Mesenchymal stem cell (in vitro differentiated cells and primary cell): ENCODE measurements around the gene HMX3.

Experiments
- DNase-seq: peaks from one replicate; pipeline ENCODE4 v3.0.0-alpha.2; 2013
- H2AFZ ChIP-seq: one replicate; pipeline ENCODE4 v1.6.1; 2013; ENCODE audit warnings: low read depth, mild to moderate bottlenecking, control low read depth, inconsistent platforms, low read length, moderate library complexity
- H2AK5ac ChIP-seq: 2 replicates; pipeline ENCODE4 v1.6.1; 2013; ENCODE audit warnings: low read length, moderate library complexity, mild to moderate bottlenecking, inconsistent platforms; ENCODE audit not compliant: severe bottlenecking
- H2BK120ac ChIP-seq: one replicate; pipeline ENCODE4 v1.6.1; 2013; ENCODE audit warnings: low read depth, mild to moderate bottlenecking, inconsistent platforms, low read length, moderate library complexity
- H2BK12ac ChIP-seq, 2 experiments: one replicate each; pipeline ENCODE4 v1.6.1; 2013; ENCODE audit warnings: inconsistent platforms in 2 of 2, low read length in 2 of 2, mild to moderate bottlenecking in 2 of 2, moderate library complexity in 2 of 2, control low read depth in 1 of 2
- H2BK15ac ChIP-seq: one replicate; pipeline ENCODE4 v1.6.1; 2013; ENCODE audit warnings: mild to moderate bottlenecking, low read depth, inconsistent platforms; ENCODE audit not compliant: poor library complexity, severe bottlenecking
- H2BK5ac ChIP-seq: 2 replicates; pipeline ENCODE4 v1.6.1; 2013; ENCODE audit warnings: low read depth, mild to moderate bottlenecking, low read length, control low read depth, inconsistent platforms; ENCODE audit not compliant: poor library complexity, severe bottlenecking
- H3K14ac ChIP-seq, 2 experiments: one replicate each; pipeline ENCODE4 v1.6.1; 2013; ENCODE audit warnings: inconsistent platforms in 2 of 2, low read length in 2 of 2, control low read depth in 1 of 2, mild to moderate bottlenecking in 1 of 2, moderate library complexity in 1 of 2
- H3K18ac ChIP-seq, 2 experiments: one replicate each; pipeline ENCODE4 v1.6.1; 2013; ENCODE audit warnings: inconsistent platforms in 2 of 2, low read length in 2 of 2, control low read depth in 1 of 2, low read depth in 1 of 2, mild to moderate bottlenecking in 1 of 2
- H3K23ac ChIP-seq, 2 experiments: one replicate each; pipeline ENCODE4 v1.6.1; 2013; ENCODE audit warnings: inconsistent platforms in 2 of 2, low read length in 2 of 2, mild to moderate bottlenecking in 2 of 2, moderate library complexity in 2 of 2, control low read depth in 1 of 2
- H3K27ac ChIP-seq: 2 replicates; pipeline ENCODE4 v1.5.1; 2013; ENCODE audit warnings: mild to moderate bottlenecking, moderate library complexity, low read length, control low read depth, inconsistent platforms; ENCODE audit not compliant: poor library complexity, severe bottlenecking
- H3K27me3 ChIP-seq, 2 experiments: 2 replicates each; pipeline versions ENCODE4 v1.6.1 to v1.7.0; 2013; ENCODE audit warnings: low read length in 2 of 2, mild to moderate bottlenecking in 2 of 2, moderate library complexity in 2 of 2, control low read depth in 1 of 2, inconsistent platforms in 1 of 2; ENCODE audit not compliant: control insufficient read depth in 1 of 2, insufficient read depth in 1 of 2
- H3K36me3 ChIP-seq, 2 experiments: 2 replicates each; pipeline versions ENCODE4 v1.6.1 to v1.7.0; 2013; ENCODE audit warnings: low read length in 2 of 2, control low read depth in 1 of 2, inconsistent platforms in 1 of 2, low read depth in 1 of 2, mild to moderate bottlenecking in 1 of 2; ENCODE audit not compliant: insufficient read depth in 2 of 2, control insufficient read depth in 1 of 2
- H3K4ac ChIP-seq, 2 experiments: one replicate each; pipeline ENCODE4 v1.6.1; 2013; ENCODE audit warnings: inconsistent platforms in 2 of 2, low read length in 2 of 2, mild to moderate bottlenecking in 2 of 2, moderate library complexity in 2 of 2, control low read depth in 1 of 2, low read depth in 1 of 2
- H3K4me1 ChIP-seq: 2 replicates; pipeline ENCODE4 v1.6.1; 2013; ENCODE audit warnings: low read depth, low read length, control low read depth; ENCODE audit not compliant: control insufficient read depth, insufficient read depth
- H3K4me2 ChIP-seq: 2 replicates; pipeline ENCODE4 v1.6.1; 2013; ENCODE audit warnings: low read length, mild to moderate bottlenecking, inconsistent platforms; ENCODE audit not compliant: poor library complexity, severe bottlenecking
- H3K4me3 ChIP-seq, 2 experiments: 2 replicates each; pipeline versions ENCODE4 v1.5.1 to v1.7.0; 2013; ENCODE audit warnings: low read length in 2 of 2, mild to moderate bottlenecking in 2 of 2, control low read depth in 1 of 2, low read depth in 1 of 2; ENCODE audit not compliant: insufficient read depth in 1 of 2
- H3K79me1 ChIP-seq: replicated peaks from 2 replicates; pipeline ENCODE4 v1.6.1; 2013; ENCODE audit warnings: mild to moderate bottlenecking, control low read depth, low read length, inconsistent platforms; ENCODE audit not compliant: poor library complexity, severe bottlenecking
- H3K9ac ChIP-seq: 2 replicates; pipeline ENCODE4 v1.7.0; 2013; ENCODE audit warnings: mild to moderate bottlenecking, low read length, moderate library complexity
- H3K9me3 ChIP-seq: 2 replicates; pipeline ENCODE4 v1.7.0; 2013; ENCODE audit warnings: mild to moderate bottlenecking, low read length; ENCODE audit not compliant: control insufficient read depth
- H4K8ac ChIP-seq: one replicate; pipeline ENCODE4 v1.6.1; 2013; ENCODE audit warnings: inconsistent platforms, mild to moderate bottlenecking, low read length, moderate library complexity
- H4K91ac ChIP-seq: one replicate; pipeline ENCODE4 v1.6.1; 2013; ENCODE audit warnings: mild to moderate bottlenecking, low read length, inconsistent platforms
- WGBS: methylation state at CpG from one replicate; pipeline ENCODE4 v1.1.7; 2013; ENCODE audit warnings: mixed read lengths; 5-methylcytosine and 5-hydroxymethylcytosine counted together

The HMX3 gene

DNA sequence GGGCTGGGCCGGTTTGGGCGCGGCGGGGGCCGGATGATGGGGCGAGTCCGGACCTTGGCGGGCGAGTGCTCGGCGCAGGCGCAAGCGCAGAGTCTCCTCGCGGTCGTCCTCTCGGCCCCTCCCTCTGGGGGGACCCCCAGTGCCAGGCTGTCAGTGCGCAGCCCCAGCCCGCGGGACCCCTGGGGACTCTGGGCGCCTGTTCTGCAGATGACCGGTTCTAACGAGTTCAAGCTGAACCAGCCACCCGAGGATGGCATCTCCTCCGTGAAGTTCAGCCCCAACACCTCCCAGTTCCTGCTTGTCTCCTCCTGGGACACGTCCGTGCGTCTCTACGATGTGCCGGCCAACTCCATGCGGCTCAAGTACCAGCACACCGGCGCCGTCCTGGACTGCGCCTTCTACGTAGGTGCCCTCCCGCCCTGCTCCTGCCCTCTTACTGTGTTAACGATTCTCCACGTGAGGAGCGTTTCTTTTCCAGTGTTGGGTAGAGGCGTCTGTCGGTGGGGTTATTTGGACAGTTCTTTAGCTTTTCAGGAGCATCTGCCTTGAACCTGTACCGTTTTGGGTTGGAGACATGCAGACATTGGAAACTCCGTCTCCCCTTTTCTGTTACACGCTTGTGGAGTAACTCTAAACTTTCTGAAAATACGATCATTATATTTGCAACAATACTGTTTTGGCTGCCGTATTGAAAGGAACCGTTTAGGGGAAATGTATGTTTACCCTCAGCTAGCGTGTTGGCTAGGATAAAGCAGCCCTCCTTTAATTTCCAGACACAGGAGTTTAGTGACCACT lies 19.1 kb downstream of the HMX3 start:
- DNase-seq, result peak; percentile 65
- Histone ChIP-seq H3K4me1 (peaks cover 15% of the 10 kb centered on the region), H3K23ac (no peak overlapping the region), H3K27me3 (peaks cover 31% of the 10 kb centered on the region in 2 experiments), H3K18ac (peak overlapping the region; percentile 89 to 94), H3K9ac (peak overlapping the region; percentile 97), H3K4me3 (peak overlapping the region; percentile 82 to 84), H2BK12ac (no peak overlapping the region), H3K9me3 (no peaks in the 10 kb centered on the region), H2AK5ac (no peak overlapping the region), H3K14ac (no peak overlapping the region), H2BK15ac (no peak overlapping the region), H4K8ac (peak overlapping the region; percentile 94), H3K27ac (no peak overlapping the region), H3K36me3 (peaks cover 3 to 41% of the 10 kb centered on the region in 2 experiments), H3K4me2 (peak overlapping the region; percentile 51), H2AFZ (peak overlapping the region; percentile 73), H4K91ac (peak overlapping the region; percentile 89), H3K4ac (peak overlapping the region; percentile 42 to 51), H2BK5ac (no peak overlapping the region), H2BK120ac (peak overlapping the region; percentile 90), H3K79me1 (no peaks in the 10 kb centered on the region)
- WGBS, result 7% methylated on average over 41 of the region's 49 CpGs

DNA sequence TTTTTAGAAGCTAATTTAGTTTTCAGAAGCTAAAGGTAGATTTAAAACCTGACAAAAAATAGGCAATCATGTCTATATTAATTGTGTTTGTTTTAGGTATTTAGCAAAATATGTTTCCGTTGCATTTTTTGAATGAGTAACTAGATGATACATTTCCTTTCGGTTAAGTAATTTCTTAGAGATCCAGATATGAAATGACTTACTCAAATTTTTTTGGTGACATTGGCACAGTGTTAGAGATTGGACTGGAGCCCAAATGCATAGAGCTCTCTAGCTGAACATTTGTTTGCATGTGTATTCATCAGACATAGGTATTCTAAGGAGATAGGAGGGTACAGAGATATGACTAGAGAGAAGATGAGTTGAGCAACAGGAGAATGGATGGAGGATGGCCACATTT lies 20.3 kb downstream of the HMX3 start:
- Histone ChIP-seq H2BK15ac (no peak overlapping the region), H3K4me1 (peaks cover 8% of the 10 kb centered on the region), H3K79me1 (peaks cover 2% of the 10 kb centered on the region), H4K91ac (no peak overlapping the region), H3K4ac (no peak overlapping the region), H2AFZ (no peak overlapping the region), H2AK5ac (no peak overlapping the region), H2BK5ac (no peak overlapping the region), H3K9me3 (no peaks in the 10 kb centered on the region), H3K27ac (no peak overlapping the region), H3K14ac (no peak overlapping the region), H2BK120ac (no peak overlapping the region), H3K4me3 (peak overlapping the region in 1 of 2 experiments; percentile 84), H4K8ac (no peak overlapping the region), H3K36me3 (peaks cover 3 to 51% of the 10 kb centered on the region in 2 experiments), H3K18ac (no peak overlapping the region), H2BK12ac (no peak overlapping the region), H3K23ac (no peak overlapping the region), H3K9ac (peak overlapping the region; percentile 97), H3K4me2 (no peak overlapping the region), H3K27me3 (peaks cover 19 to 20% of the 10 kb centered on the region in 2 experiments)
- WGBS, result 87% methylated on average over 2 of the region's 2 CpGs
- DNase-seq, result no peak

DNA sequence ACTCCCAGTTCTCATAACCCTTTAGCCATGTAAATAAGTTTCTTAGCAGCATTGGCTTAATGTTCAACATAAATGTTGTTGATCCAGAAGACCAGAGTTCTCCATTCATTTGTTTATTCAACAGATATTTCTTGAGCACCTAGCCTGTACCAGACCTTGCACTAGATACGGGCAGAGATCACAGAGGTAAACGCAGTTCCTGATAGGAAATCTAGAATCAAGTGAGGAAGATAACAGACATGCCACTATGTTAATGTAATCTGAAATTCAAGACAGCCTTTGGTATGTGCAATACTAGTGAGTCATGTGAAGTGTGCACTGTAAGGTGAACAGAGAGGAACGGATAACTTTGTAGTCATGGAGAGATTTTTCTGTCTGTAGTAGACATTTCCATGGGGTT lies 21.4 kb downstream of the HMX3 start:
- Histone ChIP-seq H3K9me3 (no peaks in the 10 kb centered on the region), H3K23ac (no peak overlapping the region), H3K4ac (no peak overlapping the region), H3K18ac (no peak overlapping the region), H2AK5ac (no peak overlapping the region), H4K8ac (no peak overlapping the region), H3K79me1 (peaks cover 7% of the 10 kb centered on the region), H3K36me3 (peaks cover 3 to 62% of the 10 kb centered on the region in 2 experiments), H3K9ac (no peak overlapping the region), H3K4me3 (no peak overlapping the region), H2BK120ac (no peak overlapping the region), H3K4me2 (no peak overlapping the region), H2BK12ac (no peak overlapping the region), H2BK15ac (no peak overlapping the region), H3K4me1 (peaks cover 3% of the 10 kb centered on the region), H2AFZ (no peak overlapping the region), H2BK5ac (no peak overlapping the region), H3K27ac (no peak overlapping the region), H3K27me3 (peaks cover 8% of the 10 kb centered on the region in 2 experiments), H3K14ac (no peak overlapping the region), H4K91ac (no peak overlapping the region)
- 58% methylated on average over 3 of the region's 3 CpGs for WGBS
- peak; percentile 41 for DNase-seq

DNA sequence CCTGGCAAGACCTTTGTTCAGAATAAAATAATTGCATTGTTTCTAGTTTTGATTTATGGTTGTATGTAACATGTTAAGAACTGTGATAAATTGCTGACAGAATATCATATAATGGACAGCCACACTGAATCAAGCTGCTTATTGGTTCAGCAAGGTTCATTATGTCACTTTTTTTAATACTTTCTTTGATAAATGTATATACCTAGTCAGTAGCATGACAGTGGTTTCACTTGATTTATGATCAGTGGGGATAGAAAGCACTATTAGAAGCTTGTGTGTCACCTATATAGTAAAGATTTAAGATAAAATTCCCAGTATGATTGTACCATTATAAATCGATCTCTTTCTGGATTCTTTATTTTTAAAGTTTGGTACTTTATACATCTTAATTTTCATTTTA lies 22.9 kb downstream of the HMX3 start:
- Histone ChIP-seq H3K27ac (no peak overlapping the region), H3K79me1 (peaks cover 11% of the 10 kb centered on the region), H3K4ac (no peak overlapping the region), H3K4me1 (peaks cover 3% of the 10 kb centered on the region), H3K14ac (no peak overlapping the region), H2AK5ac (no peak overlapping the region), H3K9ac (peak overlapping the region; percentile 9), H3K23ac (no peak overlapping the region), H3K27me3 (no peaks in the 10 kb centered on the region), H2BK15ac (no peak overlapping the region), H4K91ac (no peak overlapping the region), H3K18ac (no peak overlapping the region), H3K9me3 (no peaks in the 10 kb centered on the region), H2AFZ (no peak overlapping the region), H3K4me3 (no peak overlapping the region), H2BK120ac (no peak overlapping the region), H2BK5ac (no peak overlapping the region), H4K8ac (no peak overlapping the region), H2BK12ac (no peak overlapping the region), H3K4me2 (no peak overlapping the region), H3K36me3 (peaks cover 6 to 77% of the 10 kb centered on the region in 2 experiments)
- no CpG with 5 or more reads among the region's 1 CpG for WGBS
- DNase-seq, result no peak
